ENCODE results near the gene SSTR3.
A peak's percentile ranks its signal among the peaks of the same experiment; 100 is the strongest.

Gene SSTR3

DNA sequence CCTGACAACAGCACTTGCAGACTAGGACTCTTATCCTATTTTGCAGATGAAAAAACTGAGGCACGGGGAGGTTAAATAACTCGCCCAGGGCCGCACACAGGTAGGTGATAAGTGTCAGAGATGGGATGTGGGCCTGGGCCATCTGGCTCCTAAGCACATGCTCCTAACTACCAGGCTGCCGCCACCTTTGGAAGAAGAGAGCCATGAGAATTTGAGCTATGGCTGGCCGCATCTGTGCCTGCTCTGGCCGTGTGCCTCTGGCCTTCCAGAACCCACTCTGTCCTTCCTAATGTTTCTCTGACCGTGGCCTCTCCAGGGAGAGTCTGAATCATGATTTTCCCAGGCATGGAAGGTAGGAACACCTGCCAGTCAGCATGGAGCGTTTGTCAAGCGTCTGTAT lies 47.2 kb downstream of the SSTR3 start:
- no peak for DNase-seq

DNA sequence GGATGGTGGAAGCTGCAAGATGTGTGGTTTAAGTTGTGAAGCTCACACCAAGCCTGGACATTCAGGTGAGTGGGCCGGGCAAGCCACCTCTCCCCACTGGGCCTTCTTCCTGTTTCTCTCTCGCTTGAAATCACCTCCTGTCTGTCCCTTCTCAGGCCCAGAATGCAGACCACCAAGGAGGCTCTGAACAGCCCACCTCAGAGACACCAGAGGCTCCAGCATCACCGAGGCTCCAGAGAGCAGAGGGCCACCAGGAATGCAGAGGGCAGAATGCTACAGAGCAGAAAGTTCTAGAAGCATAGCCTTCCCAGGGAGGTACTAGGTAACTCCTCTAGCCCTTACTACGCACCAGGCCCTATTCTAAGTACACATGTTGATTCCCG lies 47.8 kb downstream of the SSTR3 start:
- no peak for DNase-seq

DNA sequence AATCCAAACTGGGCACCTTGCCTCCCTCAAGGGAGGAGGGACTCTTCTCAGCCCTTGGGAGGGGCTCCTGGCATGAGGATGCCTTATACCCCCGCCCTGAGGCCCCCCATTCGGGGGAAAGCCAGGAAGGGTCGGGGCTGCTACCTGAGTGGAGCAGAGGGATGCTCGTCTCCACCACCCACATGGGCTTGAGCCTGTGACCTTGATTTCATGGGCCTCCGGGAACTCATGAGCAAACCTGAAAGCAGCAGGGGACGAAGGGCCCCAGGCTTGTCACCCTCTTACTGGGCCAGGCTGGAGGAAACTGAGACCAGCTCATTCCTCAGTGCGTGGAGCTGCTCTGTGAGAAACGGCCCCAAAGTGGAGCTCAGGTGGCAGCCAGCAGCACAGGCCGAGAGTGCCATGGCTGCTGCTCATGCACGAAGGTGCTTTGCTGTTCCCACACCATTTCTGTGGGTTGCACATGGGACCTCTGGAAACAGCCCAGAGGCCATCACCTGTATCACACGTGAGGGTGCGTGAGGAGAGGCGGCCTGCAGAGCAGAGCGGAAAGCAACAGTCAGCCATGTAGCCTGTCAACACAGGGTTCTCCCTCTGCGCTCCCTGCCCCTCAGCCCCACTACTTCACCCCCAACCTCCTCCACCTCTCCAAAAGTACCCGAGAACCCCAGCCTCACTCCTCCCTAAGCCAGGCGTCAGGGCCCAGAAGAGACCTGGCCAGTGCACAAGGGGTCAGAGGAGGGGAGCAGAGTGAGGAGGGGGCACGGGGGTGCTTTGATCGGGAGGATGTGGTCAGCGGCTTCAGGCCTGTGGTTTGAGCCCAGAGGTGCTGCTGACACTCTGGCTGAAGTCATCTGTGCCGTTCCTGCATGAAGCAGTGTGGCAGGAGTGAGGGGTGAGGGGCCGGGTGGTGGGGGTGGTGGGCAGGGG lies 48.4 kb downstream of the SSTR3 start:
- DNase-seq = no peak

DNA sequence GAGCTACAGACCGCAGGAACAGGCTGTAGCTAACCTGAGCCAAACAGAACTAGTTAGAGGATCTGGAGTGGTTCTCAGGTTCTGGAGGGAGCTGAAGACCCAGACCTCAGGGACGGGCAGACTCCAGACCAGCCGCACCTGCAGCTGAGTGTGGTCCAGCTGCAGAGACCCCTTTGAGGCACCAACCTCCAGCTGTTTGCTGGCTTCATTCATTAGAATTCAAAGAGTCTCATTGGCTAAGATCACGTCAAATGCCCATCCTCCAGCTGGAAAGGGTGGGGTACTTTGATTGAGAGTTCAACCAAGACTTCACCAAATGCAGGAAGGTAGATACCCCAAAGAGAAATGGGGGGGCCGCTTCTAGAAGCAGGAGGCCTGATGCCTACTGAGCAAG lies 49.2 kb downstream of the SSTR3 start:
- no peak for DNase-seq

- DNase-seq = no peak
Observed at GRCh38 chr22:37162221-37163095, 49.8 kb downstream of the SSTR3 start.

GRCh38 chr22:37161443-37161842 lies 50.8 kb downstream of the SSTR3 start:
- peak in 1 of 4 experiments; percentile 8 for DNase-seq

DNA sequence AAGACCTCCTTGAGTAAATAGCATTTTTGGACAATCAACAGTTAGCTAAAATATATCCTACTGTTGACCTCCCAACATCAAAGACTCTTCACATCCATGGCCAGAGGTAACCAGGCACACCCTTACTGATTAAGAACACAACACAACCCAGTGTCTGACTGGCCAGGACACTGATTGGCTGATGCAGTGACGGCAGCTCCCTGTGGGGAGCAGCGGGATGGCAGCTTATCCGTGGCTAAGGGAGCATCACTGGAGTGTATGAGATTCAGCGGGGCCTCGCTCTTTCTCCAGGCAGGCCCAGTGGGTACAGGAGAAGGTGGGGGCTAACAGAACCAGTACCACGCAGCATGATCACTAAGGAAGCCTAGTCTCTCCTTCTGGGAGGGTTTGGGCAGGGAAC lies 52.2 kb downstream of the SSTR3 start:
- no peak for DNase-seq

- DNase-seq = no peak
Observed at GRCh38 chr22:37158963-37159290, 53.4 kb downstream of the SSTR3 start.

GRCh38 chr22:37157516-37158285 lies 54.6 kb downstream of the SSTR3 start:
- DNase-seq = no peak

- DNase-seq = no peak
Observed at GRCh38 chr22:37156686-37157435, 55.4 kb downstream of the SSTR3 start.

DNA sequence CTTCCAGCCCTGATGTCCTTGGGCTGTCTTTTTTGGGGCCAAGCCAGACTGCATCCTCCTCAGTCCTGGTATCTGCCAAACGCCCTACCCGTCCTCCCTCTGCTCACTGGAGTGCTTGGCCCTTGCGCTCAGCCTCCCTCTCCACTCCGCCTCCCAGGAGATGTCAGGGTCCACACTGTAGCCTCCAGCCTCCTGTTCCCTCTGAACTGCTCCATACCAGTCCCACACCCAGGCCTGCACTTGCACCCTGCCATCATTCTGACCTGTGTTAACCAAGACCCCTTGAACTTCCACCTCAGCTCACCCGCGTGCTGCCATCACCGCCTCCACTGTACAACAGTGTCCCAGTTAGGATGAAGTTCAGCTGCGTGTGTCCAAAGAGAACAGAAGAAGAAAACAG lies 56.3 kb downstream of the SSTR3 start:
- no peak for DNase-seq

DNA sequence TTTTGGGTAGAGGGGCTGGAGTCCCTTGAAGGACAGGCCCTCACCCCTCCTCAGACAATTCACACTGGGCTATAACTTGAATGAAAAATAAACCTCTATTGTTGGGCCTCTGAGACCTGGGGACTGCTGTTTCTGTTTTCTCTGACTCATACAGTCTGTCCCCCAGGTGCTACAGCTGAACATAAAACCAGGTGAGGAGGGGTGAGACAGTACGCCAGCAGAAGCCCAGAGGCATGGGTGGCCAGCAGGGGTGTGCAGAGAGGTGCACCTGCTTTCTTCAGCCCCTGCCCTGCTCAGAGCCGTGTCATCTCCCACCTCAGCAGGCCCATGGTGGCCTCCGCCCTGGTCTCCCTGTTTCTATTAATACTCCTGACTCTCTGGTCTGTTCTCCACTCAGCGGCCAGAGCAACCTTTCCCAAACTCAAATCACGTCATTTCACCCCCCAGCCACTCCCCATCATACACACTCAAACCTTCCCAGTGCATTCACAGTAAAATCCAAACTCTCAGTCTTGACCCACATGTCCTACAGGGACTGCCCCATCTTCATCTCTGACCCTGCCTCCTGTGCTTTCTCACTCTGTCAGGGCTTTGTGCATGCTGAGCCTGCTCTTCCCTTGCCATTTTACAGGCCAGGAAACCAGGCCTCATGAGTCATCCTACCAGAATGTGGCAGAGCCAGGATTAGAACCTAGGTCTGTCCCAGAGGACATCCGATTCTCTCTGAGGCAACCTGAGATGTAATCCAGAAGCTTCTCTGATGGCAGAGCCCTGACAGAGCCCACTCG lies 57.2 kb downstream of the SSTR3 start:
- no peak for DNase-seq
